IMR-90 (cell line): ENCODE results near the gene IL36A. TPM values are rescaled to one million over a fixed set of nuclear protein-coding genes. Genes with fewer than 3 reads are reported as not detected.

ENCODE experiments used
- ATAC-seq: fragments of 200-7000 bp; cut with Tn5 transposase; 2 replicates; pipeline ENCODE4 v1.9.1; 2020; ENCODE audit warnings: low read depth, mild to moderate bottlenecking, moderate library complexity
- BruUV-seq: library from RNA; stranded (reverse); fragments of 400-500 nt; replicated peaks from 2 replicates; lab custom pipeline; 2021; lab: Mats Ljungman, UMichigan
- CTCF ChIA-PET: fragments of 300-600 bp; formaldehyde crosslinking; extraction: SDS; loops from one replicate; lab custom pipeline; 2021; ENCODE audit warnings: antibody characterized with exemption; lab: Yijun Ruan, JAX
- POLR2A ChIA-PET: fragments of 300-600 bp; sonication (Branson Sonifier 250); formaldehyde crosslinking; loops from one replicate; lab custom pipeline; 2022; ENCODE audit warnings: antibody characterized with exemption; ENCODE audit not compliant: unreplicated experiment; lab: Charles Lee
- DNase-seq: peaks from one replicate; pipeline ENCODE4 v3.0.0; 2013
- H2AFZ ChIP-seq: replicated peaks from 2 replicates; pipeline ENCODE3; 2013; ENCODE audit warnings: low read length, mild to moderate bottlenecking; ENCODE audit not compliant: poor library complexity
- H2AK5ac ChIP-seq: 2 replicates; pipeline ENCODE4 v1.6.1; 2013; ENCODE audit warnings: low read depth, low read length, inconsistent platforms
- H2AK9ac ChIP-seq: replicated peaks from 2 replicates; pipeline ENCODE3; 2013; ENCODE audit warnings: mild to moderate bottlenecking, low read depth, low read length, moderate library complexity; ENCODE audit not compliant: poor library complexity
- H2BK120ac ChIP-seq: 2 replicates; pipeline ENCODE4 v1.6.1; 2013; ENCODE audit warnings: low read depth, low read length, inconsistent platforms
- H2BK15ac ChIP-seq: 3 replicates; pipeline ENCODE4 v1.6.1; 2013; ENCODE audit warnings: low read depth, low read length, inconsistent platforms
- H2BK20ac ChIP-seq: 2 replicates; pipeline ENCODE4 v1.6.1; 2013; ENCODE audit warnings: low read depth, mild to moderate bottlenecking, inconsistent platforms, low read length, moderate library complexity
- H2BK5ac ChIP-seq: 2 replicates; pipeline ENCODE4 v1.6.1; 2013; ENCODE audit warnings: mild to moderate bottlenecking, low read depth, low read length, inconsistent platforms; ENCODE audit not compliant: poor library complexity, severe bottlenecking
- H3K14ac ChIP-seq: replicated peaks from 2 replicates; pipeline ENCODE4 v1.6.1; 2013; ENCODE audit warnings: low read depth, low read length, inconsistent platforms
- H3K18ac ChIP-seq: 2 replicates; pipeline ENCODE4 v1.6.1; 2013; ENCODE audit warnings: low read depth, low read length, control low read depth
- H3K23ac ChIP-seq: 2 replicates; pipeline ENCODE4 v1.6.1; 2013; ENCODE audit warnings: low read depth, low read length, inconsistent platforms
- H3K27ac ChIP-seq: 2 replicates; pipeline ENCODE4 v1.5.1; 2013; ENCODE audit warnings: mild to moderate bottlenecking, control low read depth, low read length; ENCODE audit not compliant: insufficient read depth
- H3K27me3 ChIP-seq: 2 replicates; pipeline ENCODE4 v1.6.1; 2013; ENCODE audit warnings: low read length; ENCODE audit not compliant: control insufficient read depth, insufficient read depth
- H3K36me3 ChIP-seq: 2 replicates; pipeline ENCODE4 v1.6.1; 2013; ENCODE audit warnings: low read length, mixed read lengths; ENCODE audit not compliant: control insufficient read depth, insufficient read depth
- H3K4ac ChIP-seq: 2 replicates; pipeline ENCODE4 v1.6.1; 2013; ENCODE audit warnings: low read depth, low read length, inconsistent platforms
- H3K4me1 ChIP-seq: 2 replicates; pipeline ENCODE4 v1.6.1; 2013; ENCODE audit warnings: low read length, mixed read lengths; ENCODE audit not compliant: control insufficient read depth, insufficient read depth
- H3K4me2 ChIP-seq: 2 replicates; pipeline ENCODE4 v1.6.1; 2013; ENCODE audit warnings: low read depth, mild to moderate bottlenecking, control low read depth, low read length, moderate library complexity
- H3K4me3 ChIP-seq: 2 replicates; pipeline ENCODE4 v1.5.1; 2013; ENCODE audit warnings: low read depth, mild to moderate bottlenecking, control low read depth, low read length, moderate library complexity; ENCODE audit not compliant: insufficient read depth
- H3K56ac ChIP-seq: 2 replicates; pipeline ENCODE4 v1.6.1; 2013; ENCODE audit warnings: low read length, inconsistent platforms; ENCODE audit not compliant: insufficient read depth; ENCODE audit errors: extremely low read depth
- H3K79me1 ChIP-seq, 2 experiments: 2 replicates each; pipeline ENCODE4 v1.6.1; 2013; ENCODE audit warnings: low read length in 2 of 2, inconsistent platforms in 1 of 2, low read depth in 1 of 2
- H3K9ac ChIP-seq: 2 replicates; pipeline ENCODE4 v1.6.1; 2013; ENCODE audit warnings: low read depth, low read length, control low read depth
- H3K9me1 ChIP-seq: 2 replicates; pipeline ENCODE4 v1.6.1; 2013; ENCODE audit warnings: low read length, inconsistent platforms; ENCODE audit not compliant: insufficient read depth
- H3K9me3 ChIP-seq: 2 replicates; pipeline ENCODE4 v1.6.1; 2013; ENCODE audit warnings: low read length; ENCODE audit not compliant: control insufficient read depth, insufficient read depth
- H4K20me1 ChIP-seq: 2 replicates; pipeline ENCODE4 v1.6.1; 2013; ENCODE audit warnings: low read length, inconsistent platforms; ENCODE audit not compliant: insufficient read depth
- H4K5ac ChIP-seq: 2 replicates; pipeline ENCODE4 v1.6.1; 2013; ENCODE audit warnings: mild to moderate bottlenecking, low read depth, low read length, control low read depth
- H4K8ac ChIP-seq, 2 experiments: 2 replicates each; pipeline ENCODE4 v1.6.1; 2013; ENCODE audit warnings: low read depth in 2 of 2, low read length in 2 of 2, control low read depth in 1 of 2, inconsistent platforms in 1 of 2
- H4K91ac ChIP-seq: 2 replicates; pipeline ENCODE4 v1.6.1; 2013; ENCODE audit warnings: low read depth, low read length, inconsistent platforms; ENCODE audit not compliant: insufficient read depth
- CEBPB ChIP-seq: IDR thresholded peaks from 2 replicates; pipeline ENCODE4 v1.6.1; 2012; ENCODE audit warnings: low read depth, low read length, improper control_type of control experiment
- MAZ ChIP-seq: IDR thresholded peaks from 2 replicates; pipeline ENCODE4 v1.6.1; 2012; ENCODE audit warnings: low read depth, mild to moderate bottlenecking, low read length, improper control_type of control experiment, moderate library complexity, borderline replicate concordance
- RAD21 ChIP-seq: IDR thresholded peaks from 2 replicates; pipeline ENCODE4 v1.6.1; 2012; ENCODE audit warnings: low read length, improper control_type of control experiment
- RFX5 ChIP-seq: IDR thresholded peaks from 2 replicates; pipeline ENCODE4 v1.8.0; 2012; ENCODE audit warnings: low read depth, mild to moderate bottlenecking, low read length, moderate library complexity
- WGBS, 2 experiments: methylation state at CpG; one replicate each; pipeline versions ENCODE4 v1.1.5 to v1.1.7; 2013; ENCODE audit warnings: missing lambda C conversion rate in 2 of 2; ENCODE audit not compliant: insufficient read length in 1 of 2; ENCODE audit errors: extremely low coverage in 2 of 2; 5-methylcytosine and 5-hydroxymethylcytosine counted together
- dilution Hi-C: fragments of 300-500 bp; cut with HindIII; formaldehyde crosslinking; loops from one replicate; pipeline ENCODE4 v1.14.3; 2018; ENCODE audit warnings: low sequenced_read_pairs; ENCODE audit not compliant: unreplicated experiment
- in situ Hi-C: fragments of 300-500 bp; cut with MboI; formaldehyde crosslinking; loops from 3 replicates; pipeline ENCODE4 v1.14.3; 2019; ENCODE audit warnings: low sequenced_read_pairs, inconsistent platforms, mixed read lengths
- intact Hi-C: fragments of 100-400 bp; cut with micrococcal nuclease; formaldehyde crosslinking; loops from 2 replicates; pipeline ENCODE4 v1.10.0; 2022
- polyA plus RNA-seq, 3 experiments: library from polyadenylated mRNA; depleted of rRNA; stranded (reverse); fragments of >200 nt; gene quantifications; 2 replicates each; pipeline ENCODE4 v1.2.3, GENCODE V29; 2012; ENCODE audit warnings: low replicate concordance in 1 of 3
- total RNA-seq: library from RNA; depleted of rRNA; stranded (reverse); fragments of >200 nt; gene quantifications from 2 replicates; pipeline ENCODE4 v1.2.3, GENCODE V29; 2012

Gene IL36A
- total and polyA plus RNA-seq, 2 of the 4 experiments (the other 2 are of a cell fraction) = not detected

DNA sequence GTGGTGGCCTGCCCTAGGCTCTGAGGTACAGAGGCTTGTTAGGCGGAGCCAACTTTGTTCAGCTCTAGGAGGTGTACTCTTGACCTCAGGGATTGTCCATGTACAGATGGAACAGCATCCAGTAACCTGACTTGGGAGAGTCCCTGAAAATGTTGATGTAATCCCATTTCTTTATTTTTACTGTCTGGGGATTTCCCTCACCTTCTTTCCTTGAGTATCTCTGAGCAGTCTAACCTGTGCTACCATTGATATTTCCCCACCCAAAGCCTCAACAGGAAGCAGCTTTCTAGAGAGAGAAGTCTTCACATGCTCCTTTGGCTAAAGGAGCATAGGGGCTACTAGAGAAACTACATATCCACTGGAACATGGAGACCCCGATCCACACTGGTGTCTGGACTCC lies 10.4 kb downstream of the IL36A start:
- no peak overlapping the region for H4K91ac ChIP-seq
- CTCF ChIA-PET = no interaction called here
- H3K27ac ChIP-seq = no peak overlapping the region
- H2AK9ac ChIP-seq = no peak overlapping the region
- no peak overlapping the region for H3K4me2 ChIP-seq
- no peak overlapping the region for H3K23ac ChIP-seq
- H3K9me3 ChIP-seq = no peaks in the 10 kb centered on the region
- no peak overlapping the region for H4K5ac ChIP-seq
- intact Hi-C loops = no loop called here
- H2BK120ac ChIP-seq = no peak overlapping the region
- no peak overlapping the region for H2BK20ac ChIP-seq
- H2AFZ ChIP-seq = no peak overlapping the region
- dilution Hi-C loops = no loop called here
- H3K56ac ChIP-seq = no peak overlapping the region
- H3K18ac ChIP-seq = no peak overlapping the region
- BruUV-seq = no TSS peak
- no peak overlapping the region for H2AK5ac ChIP-seq
- in situ Hi-C loops = no loop called here
- no peaks in the 10 kb centered on the region for H3K9me1 ChIP-seq
- H2BK15ac ChIP-seq = no peak overlapping the region
- no peak overlapping the region for H3K4me3 ChIP-seq
- peaks cover 4% of the 10 kb centered on the region for H3K27me3 ChIP-seq
- no peak overlapping the region for H3K14ac ChIP-seq
- no peak for TF ChIP-seq CEBPB
- no peak for TF ChIP-seq MAZ
- TF ChIP-seq RAD21 = no peak
- no peak for TF ChIP-seq RFX5
- H4K20me1 ChIP-seq = no peaks in the 10 kb centered on the region
- POLR2A ChIA-PET = no interaction called here
- ATAC-seq (no peak), DNase-seq (no peak)
- no peak overlapping the region for H3K4ac ChIP-seq
- no peaks in the 10 kb centered on the region for H3K36me3 ChIP-seq
- H3K79me1 ChIP-seq = no peaks in the 10 kb centered on the region
- H2BK5ac ChIP-seq = no peak overlapping the region
- no peaks in the 10 kb centered on the region for H3K4me1 ChIP-seq
- WGBS, 2 experiments = no CpG with 5 or more reads among the region's 2 CpGs
- H3K9ac ChIP-seq = no peak overlapping the region
- H4K8ac ChIP-seq = no peak overlapping the region
